Tibial nerve (tissue), 4 donors: ENCODE data around the gene BEST2.

Source experiments
- EP300 ChIP-seq, 2 donors: sonication (generic); formaldehyde crosslinking; IDR thresholded peaks; one replicate each; pipeline ENCODE4 v1.6.1; 2017; ENCODE audit warnings: antibody characterized with exemption in 2 of 2, mild to moderate bottlenecking in 1 of 2
- POLR2A ChIP-seq, 2 donors: fragments of 450-650 bp; IDR thresholded peaks; one replicate each; pipeline ENCODE4 v1.6.1; 2017; ENCODE audit warnings: antibody characterized with exemption in 2 of 2, mild to moderate bottlenecking in 2 of 2, moderate library complexity in 2 of 2
- TF ChIP-seq, protein P1 (sequence below), 5 experiments: fragments of 200-600 bp in 3 of 5; fragments of 450-650 bp in 2 of 5; sonication (generic) in 3 of 5; IDR thresholded peaks; one replicate each; pipeline ENCODE4 v1.5.1; 2016 to 2019; ENCODE audit warnings: antibody characterized with exemption in 5 of 5, mild to moderate bottlenecking in 3 of 5, moderate library complexity in 2 of 5

DNA sequence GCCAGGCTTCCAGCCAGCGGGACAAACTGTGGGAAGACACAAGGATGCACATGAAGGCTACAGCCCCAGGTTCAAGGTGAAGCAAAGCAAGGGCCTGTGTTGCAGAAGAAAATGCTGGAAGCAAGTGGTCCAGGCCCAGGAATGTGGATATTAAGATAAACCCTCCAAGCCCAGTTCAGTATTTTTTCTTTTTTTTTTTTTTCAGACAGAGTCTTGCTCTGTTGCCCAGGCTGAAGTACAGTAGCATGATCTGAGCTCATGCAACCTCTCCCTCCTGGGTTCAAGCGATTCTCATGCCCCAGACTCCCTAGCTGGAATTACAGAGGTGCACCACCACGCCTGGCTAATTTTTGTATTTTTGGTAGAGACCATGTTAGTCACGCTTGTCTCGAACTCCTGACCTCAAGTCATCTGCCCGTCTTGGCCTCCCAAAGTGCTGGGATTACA is 45.6 kb downstream of the BEST2 start:
- TF ChIP-seq, protein P1, sequence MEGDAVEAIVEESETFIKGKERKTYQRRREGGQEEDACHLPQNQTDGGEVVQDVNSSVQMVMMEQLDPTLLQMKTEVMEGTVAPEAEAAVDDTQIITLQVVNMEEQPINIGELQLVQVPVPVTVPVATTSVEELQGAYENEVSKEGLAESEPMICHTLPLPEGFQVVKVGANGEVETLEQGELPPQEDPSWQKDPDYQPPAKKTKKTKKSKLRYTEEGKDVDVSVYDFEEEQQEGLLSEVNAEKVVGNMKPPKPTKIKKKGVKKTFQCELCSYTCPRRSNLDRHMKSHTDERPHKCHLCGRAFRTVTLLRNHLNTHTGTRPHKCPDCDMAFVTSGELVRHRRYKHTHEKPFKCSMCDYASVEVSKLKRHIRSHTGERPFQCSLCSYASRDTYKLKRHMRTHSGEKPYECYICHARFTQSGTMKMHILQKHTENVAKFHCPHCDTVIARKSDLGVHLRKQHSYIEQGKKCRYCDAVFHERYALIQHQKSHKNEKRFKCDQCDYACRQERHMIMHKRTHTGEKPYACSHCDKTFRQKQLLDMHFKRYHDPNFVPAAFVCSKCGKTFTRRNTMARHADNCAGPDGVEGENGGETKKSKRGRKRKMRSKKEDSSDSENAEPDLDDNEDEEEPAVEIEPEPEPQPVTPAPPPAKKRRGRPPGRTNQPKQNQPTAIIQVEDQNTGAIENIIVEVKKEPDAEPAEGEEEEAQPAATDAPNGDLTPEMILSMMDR (IDR thresholded peaks at IDR 0.05): no peak
- TF ChIP-seq POLR2A (IDR thresholded peaks at IDR 0.05): no peak
- TF ChIP-seq EP300 (IDR thresholded peaks at IDR 0.05): no peak
